Esophagus muscularis mucosa (tissue), 4 donors: ENCODE results near the gene IQCK. TPM values are rescaled to one million over a fixed set of nuclear protein-coding genes. Genes with fewer than 3 reads are reported as not detected.
A peak's percentile ranks its signal among the peaks of the same experiment; 100 is the strongest.

Source experiments
- DNase-seq: peaks from one replicate; pipeline ENCODE4 v3.0.0-alpha.2; 2017; ENCODE audit errors: extremely low spot score
- H3K27ac ChIP-seq, 4 donors: fragments of 200-600 bp; sonication (generic); replicated peaks in 1 of 4; 1 replicate in 3 of 4; 2 replicates in 1 of 4; pipeline ENCODE4 v1.5.1; 2016 to 2019; ENCODE audit warnings: mild to moderate bottlenecking in 1 of 4
- H3K27me3 ChIP-seq, 4 donors: fragments of 200-600 bp; sonication (generic); one replicate each; pipeline versions ENCODE4 v1.5.1 to v1.6.0; 2016 to 2019
- H3K36me3 ChIP-seq, 4 donors: fragments of 200-600 bp; sonication (generic); one replicate each; pipeline ENCODE4 v1.5.1; 2016 to 2019
- H3K4me1 ChIP-seq, 4 donors: fragments of 200-600 bp; sonication (generic); one replicate each; pipeline ENCODE4 v1.5.1; 2016 to 2019
- H3K4me3 ChIP-seq, 4 donors: fragments of 200-600 bp; sonication (generic); 1 replicate in 2 of 4; 2 replicates in 2 of 4; pipeline ENCODE4 v1.5.1; 2016 to 2019; ENCODE audit warnings: mild to moderate bottlenecking in 4 of 4, moderate library complexity in 1 of 4
- H3K9me3 ChIP-seq, 4 donors: fragments of 200-600 bp; sonication (generic); 1 replicate in 3 of 4; 2 replicates in 1 of 4; pipeline ENCODE4 v1.5.1; 2016 to 2019
- EP300 ChIP-seq: sonication (generic); formaldehyde crosslinking; IDR thresholded peaks from one replicate; pipeline ENCODE4 v1.6.1; 2017; ENCODE audit warnings: antibody characterized with exemption
- POLR2A ChIP-seq: fragments of 450-650 bp; IDR thresholded peaks from one replicate; pipeline ENCODE4 v1.6.1; 2017; ENCODE audit warnings: antibody characterized with exemption, moderate library complexity, mild to moderate bottlenecking, low read depth
- POLR2AphosphoS5 ChIP-seq, 2 donors: sonication (generic); formaldehyde crosslinking; IDR thresholded peaks; one replicate each; pipeline ENCODE4 v1.6.1; 2017; ENCODE audit warnings: antibody characterized with exemption in 2 of 2
- WGBS: methylation state at CpG from one replicate; pipeline ENCODE4 v1.1.5; 2018; 5-methylcytosine and 5-hydroxymethylcytosine counted together
- intact Hi-C: fragments of 100-400 bp; cut with DNase I; formaldehyde crosslinking; loops from one replicate; pipeline ENCODE4 v1.15.1; 2023
- total RNA-seq, 4 donors: library from RNA; depleted of rRNA; stranded (reverse); fragments of >200 nt; gene quantifications; one replicate each; pipeline versions ENCODE4 v1.1.0 to v1.2.1, GENCODE V29; 2016
- TF ChIP-seq, protein P1 (sequence below), 3 experiments: fragments of 200-600 bp in 2 of 3; fragments of 450-650 bp in 1 of 3; sonication (generic) in 2 of 3; IDR thresholded peaks; one replicate each; pipeline ENCODE4 v1.5.1; 2017 to 2019; ENCODE audit warnings: antibody characterized with exemption in 3 of 3, mild to moderate bottlenecking in 2 of 3, moderate library complexity in 1 of 3

Gene IQCK, protein sequence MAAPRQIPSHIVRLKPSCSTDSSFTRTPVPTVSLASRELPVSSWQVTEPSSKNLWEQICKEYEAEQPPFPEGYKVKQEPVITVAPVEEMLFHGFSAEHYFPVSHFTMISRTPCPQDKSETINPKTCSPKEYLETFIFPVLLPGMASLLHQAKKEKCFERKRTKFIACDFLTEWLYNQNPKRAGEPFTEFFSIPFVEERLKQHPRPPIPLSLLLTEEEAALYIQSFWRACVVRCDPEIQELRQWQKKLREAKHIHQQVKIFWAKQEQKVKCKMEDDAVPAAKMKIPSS
- total RNA-seq = 10 to 100 TPM in 1 of 4 donors, 1 to 10 TPM in 3; 7.4 to 10.4 (median 8.6) TPM

DNA sequence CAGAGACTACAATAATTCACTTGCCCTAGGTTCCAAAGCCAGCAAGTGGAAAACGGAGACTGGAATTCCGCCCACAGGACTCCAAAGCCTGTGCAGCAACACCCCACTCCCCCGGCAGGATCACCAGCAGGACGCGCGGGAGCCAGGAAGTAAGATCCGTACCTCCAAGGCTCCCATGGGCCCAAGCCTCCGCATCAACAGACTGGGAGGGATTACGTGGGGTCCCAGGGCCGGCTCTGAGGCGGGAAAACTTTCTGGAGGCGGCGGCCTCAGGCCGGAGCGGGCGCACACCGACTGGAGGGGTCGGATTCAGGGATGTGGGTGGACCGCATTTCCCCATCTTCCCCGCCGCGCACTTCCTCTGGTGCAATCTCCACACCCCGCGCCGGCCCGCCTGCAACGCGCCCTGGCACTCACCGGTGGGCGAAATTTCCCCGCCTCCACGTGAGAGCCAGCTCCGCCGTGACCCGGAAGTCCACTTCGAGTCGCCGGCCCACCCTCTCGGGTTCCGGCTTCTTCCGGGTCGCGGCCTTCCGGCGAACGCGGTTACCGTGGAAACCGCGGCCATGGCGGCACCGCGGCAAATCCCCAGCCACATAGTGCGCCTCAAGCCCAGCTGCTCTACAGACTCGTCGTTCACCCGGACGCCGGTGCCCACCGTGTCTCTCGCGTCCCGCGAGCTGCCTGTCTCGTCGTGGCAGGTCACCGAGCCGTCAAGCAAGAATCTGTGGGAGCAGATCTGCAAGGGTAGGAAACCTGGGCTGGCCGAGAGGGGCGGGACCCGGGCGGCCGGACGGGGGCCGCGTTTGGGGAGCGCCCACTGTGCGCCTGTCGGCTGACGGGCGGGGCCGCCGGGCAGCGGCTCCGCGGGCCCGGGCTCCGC lies at the start of gene IQCK, which contains the start of gene KNOP1:
TSS of gene IQCK (plus strand) at position 531 of the 883 bp plus-strand sequence. CDS start at position 567, 36 bp downstream.
TSS of gene KNOP1 (minus strand) at position 487 of the 883 bp plus-strand sequence. CDS start 3,192 bp downstream, outside the sequence.
- WGBS = no CpG with 5 or more reads among the region's 88 CpGs
- Histone ChIP-seq H3K4me1 (peaks cover 29 to 40% (median 34%) of the 10 kb centered on the region in 4 donors), H3K9me3 (no peaks in the 10 kb centered on the region), H3K27ac (peak within 1 kb of the TSS; percentile 77 to 93 (median 86)), H3K27me3 (no peaks in the 10 kb centered on the region), H3K4me3 (peak within 1 kb of the TSS; percentile 86 to 97 (median 92)), H3K36me3 (peaks cover 0 to 18% (median 12%) of the 10 kb centered on the region in 4 donors)
- peak; percentile 51 for TF ChIP-seq POLR2A
- peak; percentile 86 to 89 for TF ChIP-seq POLR2AphosphoS5 (IDR thresholded peaks at IDR 0.05)
- TF ChIP-seq, protein P1, sequence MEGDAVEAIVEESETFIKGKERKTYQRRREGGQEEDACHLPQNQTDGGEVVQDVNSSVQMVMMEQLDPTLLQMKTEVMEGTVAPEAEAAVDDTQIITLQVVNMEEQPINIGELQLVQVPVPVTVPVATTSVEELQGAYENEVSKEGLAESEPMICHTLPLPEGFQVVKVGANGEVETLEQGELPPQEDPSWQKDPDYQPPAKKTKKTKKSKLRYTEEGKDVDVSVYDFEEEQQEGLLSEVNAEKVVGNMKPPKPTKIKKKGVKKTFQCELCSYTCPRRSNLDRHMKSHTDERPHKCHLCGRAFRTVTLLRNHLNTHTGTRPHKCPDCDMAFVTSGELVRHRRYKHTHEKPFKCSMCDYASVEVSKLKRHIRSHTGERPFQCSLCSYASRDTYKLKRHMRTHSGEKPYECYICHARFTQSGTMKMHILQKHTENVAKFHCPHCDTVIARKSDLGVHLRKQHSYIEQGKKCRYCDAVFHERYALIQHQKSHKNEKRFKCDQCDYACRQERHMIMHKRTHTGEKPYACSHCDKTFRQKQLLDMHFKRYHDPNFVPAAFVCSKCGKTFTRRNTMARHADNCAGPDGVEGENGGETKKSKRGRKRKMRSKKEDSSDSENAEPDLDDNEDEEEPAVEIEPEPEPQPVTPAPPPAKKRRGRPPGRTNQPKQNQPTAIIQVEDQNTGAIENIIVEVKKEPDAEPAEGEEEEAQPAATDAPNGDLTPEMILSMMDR (IDR thresholded peaks at IDR 0.05) = peak in 1 of 3 experiments; percentile 10
- TF ChIP-seq EP300 = no peak
- intact Hi-C loops = loop anchor here (5.0 to 10.0 kb wide), 2 partner anchors 163 to 169 kb away; partner anchors contain the start of gene VPS35L
- peak; percentile 97 for DNase-seq

DNA sequence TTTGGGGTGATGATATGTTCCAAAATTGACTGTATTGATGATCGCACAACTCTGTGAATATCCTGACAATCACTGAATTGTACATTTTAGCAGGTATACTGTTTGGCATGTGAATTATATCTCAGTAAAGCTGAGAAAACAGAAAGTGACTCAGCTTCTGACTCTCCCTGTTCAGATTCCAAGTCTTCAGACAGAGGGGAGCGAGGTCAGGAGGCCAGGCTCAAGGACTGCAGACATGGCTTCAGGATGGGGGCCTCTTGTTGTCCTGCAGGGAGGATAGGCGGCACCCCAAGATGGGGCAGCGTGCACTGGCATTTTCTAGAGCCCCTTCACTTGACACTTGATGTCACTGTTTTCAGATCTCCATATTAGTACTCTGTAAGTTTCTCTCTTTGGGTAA lies 45.7 kb upstream of the IQCK start:
- Histone ChIP-seq H3K27ac (no peak overlapping the region), H3K36me3 (peaks cover 33 to 73% (median 41%) of the 10 kb centered on the region in 4 donors), H3K9me3 (no peaks in the 10 kb centered on the region), H3K4me1 (peaks cover 5 to 11% (median 9%) of the 10 kb centered on the region in 4 donors), H3K4me3 (no peak overlapping the region), H3K27me3 (no peaks in the 10 kb centered on the region)
- WGBS = 100% methylated on average over 4 of the region's 4 CpGs
- no peak for TF ChIP-seq POLR2AphosphoS5 (IDR thresholded peaks at IDR 0.05)
- TF ChIP-seq EP300 = no peak
- TF ChIP-seq, protein P1 (IDR thresholded peaks at IDR 0.05) = no peak
- TF ChIP-seq POLR2A = no peak
- intact Hi-C loops = no loop called here
- DNase-seq = no peak

DNA sequence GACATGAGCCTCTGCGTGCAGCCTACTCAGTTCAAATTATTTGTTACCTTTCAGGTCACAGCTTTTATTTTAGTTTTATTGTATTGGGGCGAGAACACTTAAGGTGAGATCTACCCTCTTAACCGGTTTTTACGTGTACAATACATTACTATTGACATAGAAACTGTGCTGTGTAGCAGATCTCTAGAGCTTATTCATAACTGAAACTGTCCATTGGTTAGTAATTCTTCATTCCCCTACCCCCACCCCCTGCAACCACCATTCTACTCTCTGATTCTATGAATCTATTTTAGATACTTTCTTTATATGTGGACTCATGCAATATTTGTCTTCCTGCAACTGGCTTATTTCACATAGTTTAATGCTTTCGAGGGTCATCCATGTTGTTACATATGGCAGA lies 43.6 kb upstream of the IQCK start:
- intact Hi-C loops = no loop called here
- no peak overlapping the region for H3K27ac ChIP-seq
- H3K4me1 ChIP-seq = no peaks in the 10 kb centered on the region
- no peak for DNase-seq
- 98% methylated on average over 5 of the region's 5 CpGs for WGBS
- no peak overlapping the region for H3K4me3 ChIP-seq
- no peak for TF ChIP-seq POLR2A
- TF ChIP-seq, protein P1 (IDR thresholded peaks at IDR 0.05) = no peak
- TF ChIP-seq EP300 = no peak
- no peak for TF ChIP-seq POLR2AphosphoS5 (IDR thresholded peaks at IDR 0.05)
- H3K27me3 ChIP-seq = no peaks in the 10 kb centered on the region
- H3K36me3 ChIP-seq = peaks cover 31 to 74% (median 38%) of the 10 kb centered on the region in 4 donors
- H3K9me3 ChIP-seq = no peaks in the 10 kb centered on the region

DNA sequence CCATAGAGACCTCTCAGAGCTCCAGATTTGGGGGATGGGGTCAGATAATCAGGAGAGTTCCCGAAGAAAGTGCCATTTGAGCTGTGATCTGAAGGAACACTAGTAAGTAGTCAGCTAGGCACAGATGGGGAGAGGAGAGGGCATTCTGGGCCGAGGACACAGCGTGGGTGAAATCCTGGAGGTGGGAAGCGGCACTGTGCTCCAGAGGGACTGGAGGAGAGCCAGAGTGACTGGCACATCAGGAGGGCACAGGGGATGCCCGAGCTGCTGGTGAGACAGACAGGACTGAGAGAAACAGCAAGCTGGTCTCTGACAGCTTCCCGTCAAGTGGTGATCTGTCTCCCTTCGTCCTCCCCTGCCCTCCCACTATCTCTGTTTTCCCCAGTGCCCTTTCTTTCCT lies 40.7 kb upstream of the IQCK start:
- no peak for DNase-seq
- Histone ChIP-seq H3K27ac (no peak overlapping the region), H3K9me3 (no peaks in the 10 kb centered on the region), H3K27me3 (no peaks in the 10 kb centered on the region), H3K36me3 (peaks cover 15 to 75% (median 27%) of the 10 kb centered on the region in 4 donors), H3K4me1 (no peaks in the 10 kb centered on the region), H3K4me3 (no peak overlapping the region)
- intact Hi-C loops = no loop called here
- 84% methylated on average over 7 of the region's 7 CpGs for WGBS
- TF ChIP-seq POLR2A = no peak
- TF ChIP-seq POLR2AphosphoS5 (IDR thresholded peaks at IDR 0.05) = no peak
- no peak for TF ChIP-seq EP300
- TF ChIP-seq, protein P1 (IDR thresholded peaks at IDR 0.05) = no peak
